HG03469 (cell line): ENCODE measurements around the gene TTC14.
"Not testable (repeated sequence)": the region's sequence is repeated elsewhere in the genome, so short reads cannot be mapped to it uniquely, and the experiment has no call there.

Experiments
- ATAC-seq: cut with Tn5 transposase; IDR thresholded peaks from one replicate; pipeline ENCODE4 v1.9.1; 2021; ENCODE audit warnings: mild to moderate bottlenecking, moderate library complexity, moderate number of reproducible peaks; ENCODE audit not compliant: unreplicated experiment

Gene TTC14, protein sequence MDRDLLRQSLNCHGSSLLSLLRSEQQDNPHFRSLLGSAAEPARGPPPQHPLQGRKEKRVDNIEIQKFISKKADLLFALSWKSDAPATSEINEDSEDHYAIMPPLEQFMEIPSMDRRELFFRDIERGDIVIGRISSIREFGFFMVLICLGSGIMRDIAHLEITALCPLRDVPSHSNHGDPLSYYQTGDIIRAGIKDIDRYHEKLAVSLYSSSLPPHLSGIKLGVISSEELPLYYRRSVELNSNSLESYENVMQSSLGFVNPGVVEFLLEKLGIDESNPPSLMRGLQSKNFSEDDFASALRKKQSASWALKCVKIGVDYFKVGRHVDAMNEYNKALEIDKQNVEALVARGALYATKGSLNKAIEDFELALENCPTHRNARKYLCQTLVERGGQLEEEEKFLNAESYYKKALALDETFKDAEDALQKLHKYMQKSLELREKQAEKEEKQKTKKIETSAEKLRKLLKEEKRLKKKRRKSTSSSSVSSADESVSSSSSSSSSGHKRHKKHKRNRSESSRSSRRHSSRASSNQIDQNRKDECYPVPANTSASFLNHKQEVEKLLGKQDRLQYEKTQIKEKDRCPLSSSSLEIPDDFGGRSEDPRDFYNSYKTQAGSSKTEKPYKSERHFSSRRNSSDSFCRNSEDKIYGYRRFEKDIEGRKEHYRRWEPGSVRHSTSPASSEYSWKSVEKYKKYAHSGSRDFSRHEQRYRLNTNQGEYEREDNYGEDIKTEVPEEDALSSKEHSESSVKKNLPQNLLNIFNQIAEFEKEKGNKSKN

DNA sequence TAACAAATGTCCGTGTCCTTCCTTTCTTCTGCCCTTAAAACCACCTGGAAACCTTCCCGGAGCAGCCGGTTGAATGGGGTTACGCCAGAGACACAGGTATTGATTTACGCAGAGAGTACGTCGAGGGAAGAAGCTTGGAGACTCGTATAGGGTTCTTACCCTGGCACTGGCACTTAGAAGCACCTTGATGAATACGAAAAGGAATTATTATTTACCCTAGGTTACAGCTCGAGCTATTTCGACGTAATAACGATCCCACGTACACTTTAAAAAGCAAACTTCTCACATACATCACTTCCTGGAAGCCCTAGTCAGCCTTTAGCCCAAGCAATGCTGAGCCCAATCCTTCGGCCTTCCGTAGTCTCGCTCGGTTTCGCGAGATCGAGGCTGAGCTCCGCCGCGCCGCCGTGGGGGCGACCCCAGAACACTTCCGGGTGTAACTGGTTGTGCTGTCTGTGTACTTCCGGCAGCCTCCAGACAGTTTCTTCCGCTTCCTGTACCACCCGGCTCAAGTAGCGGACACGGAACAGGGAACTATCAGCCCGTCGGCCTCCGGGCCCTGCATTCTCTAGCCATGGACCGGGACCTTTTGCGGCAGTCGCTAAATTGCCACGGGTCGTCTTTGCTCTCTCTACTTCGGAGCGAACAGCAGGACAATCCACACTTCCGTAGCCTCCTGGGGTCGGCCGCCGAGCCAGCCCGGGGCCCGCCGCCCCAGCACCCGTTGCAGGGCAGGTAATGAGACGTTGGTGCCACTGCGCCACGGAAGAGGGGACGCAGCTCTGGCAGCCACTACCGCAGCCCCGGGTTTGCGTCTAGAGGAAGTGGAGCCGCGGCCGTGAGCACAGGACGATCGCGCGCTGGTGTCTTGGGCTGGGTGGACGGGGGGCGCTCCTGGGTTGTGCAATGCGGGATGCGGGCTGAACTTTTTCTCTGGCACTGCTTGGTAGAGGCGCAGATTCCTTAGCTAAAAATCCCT lies at the start of gene TTC14:
TSS of gene TTC14 (plus strand) at position 476 of the 979 bp plus-strand sequence. CDS start at position 575, 99 bp downstream.
- ATAC-seq: peak; percentile 96

- no peak for ATAC-seq
Observed at GRCh38 chr3:180563406-180563805, 38.6 kb upstream of the TTC14 start.

GRCh38 chr3:180564676-180565075 lies 37.3 kb upstream of the TTC14 start:
- no peak for ATAC-seq

- ATAC-seq: no peak
Observed at GRCh38 chr3:180570238-180570637, 31.7 kb upstream of the TTC14 start.

DNA sequence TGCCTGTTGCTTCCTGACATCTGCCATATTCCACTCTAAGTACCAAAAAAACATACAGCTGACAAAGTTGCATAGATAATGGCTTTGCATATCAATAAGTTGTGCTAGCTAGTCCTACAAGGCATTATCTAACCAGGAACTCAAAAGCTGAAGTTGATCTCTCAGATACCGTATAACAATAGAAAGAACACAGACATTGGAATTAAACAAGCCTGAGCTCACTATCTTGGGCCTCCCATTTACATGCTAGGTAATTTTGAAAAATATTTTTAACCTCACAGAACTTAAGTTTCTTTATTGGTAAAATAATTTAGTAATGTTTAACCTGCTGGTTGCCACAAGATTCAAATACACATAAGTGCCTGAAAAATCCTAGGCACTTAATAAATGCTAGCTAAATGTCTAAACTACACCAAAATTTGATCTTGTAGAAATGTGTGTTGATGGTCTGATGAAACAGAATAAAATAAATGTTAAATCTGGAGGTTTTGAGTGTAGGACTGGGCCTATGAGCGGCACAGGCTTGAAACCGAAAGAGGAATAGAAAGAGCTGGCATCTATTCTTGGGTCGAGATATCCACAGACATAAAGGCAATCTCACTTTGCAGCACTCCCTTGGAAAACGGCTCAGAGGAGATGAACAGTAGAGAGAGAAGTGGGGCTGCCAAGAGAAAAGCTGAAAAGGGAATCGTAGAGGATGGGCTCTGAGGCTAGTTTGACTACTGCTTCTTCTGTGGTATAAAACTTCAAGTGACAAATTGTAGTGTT lies 29.9 kb upstream of the TTC14 start:
- peak; percentile 86 for ATAC-seq

DNA sequence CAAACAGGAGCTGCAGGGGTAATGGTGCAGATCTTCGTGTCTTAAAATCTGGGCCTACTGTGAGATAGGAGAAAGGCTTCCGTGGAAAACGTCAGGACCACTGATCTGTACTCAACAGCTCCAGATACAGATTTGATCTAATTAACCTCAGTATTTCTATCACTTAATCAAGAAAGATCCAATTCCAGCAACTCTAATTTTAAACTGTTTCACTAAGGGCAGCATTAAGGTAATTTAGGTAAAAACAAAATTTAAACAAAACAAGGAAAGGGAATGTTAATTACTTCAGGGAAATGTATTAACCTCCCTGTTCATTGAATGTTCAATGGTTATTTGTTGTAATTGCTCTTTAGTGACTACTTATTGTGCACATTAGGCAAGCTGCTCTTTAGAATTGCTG lies 26.4 kb upstream of the TTC14 start:
- no peak for ATAC-seq

DNA sequence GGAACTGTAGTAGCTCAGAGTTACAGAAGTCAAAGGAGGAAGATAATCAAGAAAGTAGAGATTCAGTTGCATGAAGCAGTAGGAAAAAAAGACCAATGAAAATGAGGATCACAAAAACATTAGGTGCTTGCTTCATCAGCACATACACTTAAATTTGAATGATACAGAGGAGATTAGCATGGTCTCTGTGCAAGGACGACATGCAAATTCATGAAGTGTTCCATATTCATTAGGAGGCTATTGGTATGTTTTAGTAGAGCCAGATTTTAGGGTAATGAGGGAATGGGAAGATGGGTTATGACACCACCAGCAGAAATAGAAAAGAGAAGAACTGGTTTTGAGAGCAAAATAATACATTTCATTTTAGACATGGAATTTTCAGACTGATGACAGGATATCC lies 21.0 kb upstream of the TTC14 start:
- ATAC-seq: no peak

- ATAC-seq: no peak
Observed at GRCh38 chr3:180590396-180590795, 11.6 kb upstream of the TTC14 start.

- ATAC-seq: not testable (repeated sequence)
Observed at GRCh38 chr3:180593631-180594030, 8.3 kb upstream of the TTC14 start.

DNA sequence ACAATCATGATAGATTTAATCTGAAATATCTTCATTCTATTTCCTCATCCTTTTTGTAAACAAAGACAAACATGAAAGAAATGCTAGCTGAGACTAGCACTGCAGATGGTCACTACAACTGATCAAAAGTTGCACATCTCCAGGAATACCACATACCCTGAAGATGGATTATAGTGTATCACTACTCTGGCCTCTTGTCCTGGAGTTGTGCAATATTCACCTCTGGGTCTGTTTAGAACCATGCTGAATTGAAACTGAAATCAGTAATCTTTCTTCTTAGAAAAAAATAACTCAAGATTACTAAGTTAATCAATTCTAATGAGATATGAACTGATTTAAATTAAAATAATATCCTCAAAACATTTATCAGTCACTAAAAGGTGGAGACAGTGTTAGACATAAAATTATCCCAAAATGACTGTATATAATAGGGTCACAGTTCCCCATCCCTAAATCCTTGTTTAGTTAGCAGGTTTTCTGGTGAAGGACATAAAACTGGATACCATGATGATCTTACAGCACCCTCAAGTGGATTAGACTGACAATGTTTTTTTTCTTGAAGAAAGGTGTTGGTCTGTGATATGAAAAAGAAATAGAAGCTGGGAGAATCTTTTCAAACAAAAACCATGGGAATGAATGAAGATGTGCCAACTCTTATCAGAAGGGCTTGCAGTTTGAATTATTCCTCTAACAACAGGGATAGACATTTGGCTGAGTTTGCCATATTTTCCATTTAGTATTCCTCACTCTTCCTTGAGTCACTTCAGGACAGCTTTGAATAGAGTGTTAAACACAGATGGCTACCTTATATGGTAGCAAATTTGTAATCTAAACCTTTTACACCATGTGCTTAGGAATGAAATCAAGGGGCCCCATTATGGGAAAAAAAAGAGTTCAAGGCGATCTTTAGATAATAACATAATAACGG lies 7.1 kb upstream of the TTC14 start:
- peak; percentile 52 for ATAC-seq

DNA sequence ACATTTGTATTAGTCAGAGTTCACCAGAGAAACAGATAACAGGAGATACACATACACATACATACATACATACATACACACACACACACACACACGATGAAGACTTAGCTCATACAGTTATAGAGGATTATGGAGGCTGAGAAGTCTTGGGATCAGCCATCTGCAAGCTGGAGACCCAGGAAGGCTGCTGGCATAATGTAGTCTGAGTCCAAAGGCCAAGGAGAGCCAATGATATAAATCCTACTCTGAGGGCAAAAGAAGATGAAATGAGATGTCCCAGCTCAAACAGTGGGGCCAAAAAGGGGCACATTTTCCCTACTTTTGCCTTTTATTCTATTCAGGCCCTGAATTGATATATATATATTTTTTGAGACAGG lies 6.4 kb upstream of the TTC14 start:
- no peak for ATAC-seq

GRCh38 chr3:180600473-180600872 lies 1.5 kb upstream of the TTC14 start:
- ATAC-seq: no peak

GRCh38 chr3:180611006-180611405 lies 9.0 kb downstream of the TTC14 start:
- no peak for ATAC-seq

DNA sequence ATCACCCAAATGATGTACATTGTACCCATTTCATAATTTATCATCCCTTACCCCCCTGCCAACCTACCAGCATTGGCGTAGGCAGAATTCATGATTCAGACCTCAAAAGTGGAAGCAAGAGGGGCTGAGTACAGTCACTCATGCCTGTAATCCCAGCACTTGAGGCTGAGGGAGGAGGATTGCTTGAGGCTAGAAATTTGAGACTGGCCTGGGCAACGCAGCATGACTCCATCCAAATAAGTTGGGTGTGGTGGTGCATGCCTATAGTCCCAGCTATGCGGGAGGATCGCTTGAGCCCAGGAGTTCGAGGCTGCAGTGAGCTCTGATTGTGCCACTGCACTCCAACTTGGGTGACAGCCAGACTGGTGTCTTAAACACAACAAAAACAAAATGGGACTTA lies 10.4 kb downstream of the TTC14 start:
- ATAC-seq: no peak

GRCh38 chr3:180615954-180616353 lies 14.0 kb downstream of the TTC14 start:
- ATAC-seq: no peak

GRCh38 chr3:180617049-180617448 lies 15.1 kb downstream of the TTC14 start:
- ATAC-seq: no peak

GRCh38 chr3:180618563-180618962 lies 16.6 kb downstream of the TTC14 start:
- ATAC-seq: not testable (repeated sequence)

DNA sequence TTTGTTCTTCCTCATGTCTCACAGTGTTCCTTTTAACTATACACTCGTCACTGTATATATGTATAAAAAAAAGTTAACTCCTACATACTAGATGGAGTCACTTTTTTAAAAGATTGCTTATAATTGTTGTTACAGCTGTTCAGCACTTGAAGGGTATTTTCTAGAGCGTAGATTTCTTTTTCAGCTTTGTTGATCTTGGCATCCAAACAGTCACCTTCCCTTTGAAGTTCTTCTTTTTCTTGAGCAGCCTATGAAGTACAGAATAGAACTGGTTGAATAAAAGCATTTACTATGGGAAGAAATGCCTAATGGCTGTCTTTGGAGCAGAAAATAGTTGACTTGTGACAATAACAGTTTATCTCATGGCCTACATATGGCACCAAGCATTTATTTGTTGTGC lies 17.8 kb downstream of the TTC14 start:
- ATAC-seq: no peak

GRCh38 chr3:180624714-180625113 lies 22.8 kb downstream of the TTC14 start:
- peak; percentile 49 for ATAC-seq
